Measurements from ENCODE around the gene RIMKLB. TPM values are rescaled to one million over a fixed set of nuclear protein-coding genes. Genes with fewer than 3 reads are reported as not detected.
"Not testable (repeated sequence)": the region's sequence is repeated elsewhere in the genome, so short reads cannot be mapped to it uniquely, and the experiment has no call there.

RIMKLB gene
- total and polyA plus RNA-seq, 9 donors: 32.3 to 118 (median 42.6) TPM

- DNase-seq: no peak
- 74 to 86% (median 74%) methylated on average over 5 of the region's 5 CpGs for WGBS, 3 donors
- no peaks in the 10 kb centered on the region for H3K36me3 ChIP-seq
Observed at GRCh38 chr12:8796831-8797626, 99.2 kb downstream of the RIMKLB start.

GRCh38 chr12:8801213-8801612 lies 103.4 kb downstream of the RIMKLB start:
- H3K27me3 ChIP-seq; H3K4me1 ChIP-seq (ENCODE audit: insufficient read depth); DNase-seq; H3K36me3 ChIP-seq; H3K9me3 ChIP-seq; H3K27ac ChIP-seq; intact Hi-C loops (cut with DNase I); H3K4me3 ChIP-seq: not testable (repeated sequence)
- WGBS, 3 donors: 92 to 96% (median 95%) methylated on average over 3 of the region's 3 CpGs

More at GRCh38 chr12:8796831-8797626, 99.2 kb downstream of the RIMKLB start:
- H3K4me3 ChIP-seq: no peak overlapping the region
- no peaks in the 10 kb centered on the region for H3K4me1 ChIP-seq (ENCODE audit: insufficient read depth)
- H3K9me3 ChIP-seq: no peaks in the 10 kb centered on the region
- H3K27ac ChIP-seq: no peak overlapping the region
- intact Hi-C loops (cut with DNase I): no loop called here
- TF ChIP-seq EP300 (IDR thresholded peaks at IDR 0.05): no peak
- TF ChIP-seq CTCF (IDR thresholded peaks at IDR 0.05): no peak
- H3K27me3 ChIP-seq: no peaks in the 10 kb centered on the region

GRCh38 chr12:8804833-8805232 lies 107.0 kb downstream of the RIMKLB start:
- H3K4me1 ChIP-seq (ENCODE audit: insufficient read depth); H3K27me3 ChIP-seq; H3K4me3 ChIP-seq; H3K9me3 ChIP-seq; H3K36me3 ChIP-seq; intact Hi-C loops (cut with DNase I); H3K27ac ChIP-seq; DNase-seq: not testable (repeated sequence)
- 86 to 92% (median 90%) methylated on average over 3 of the region's 3 CpGs for WGBS, 3 donors

- H3K4me1 ChIP-seq (ENCODE audit: insufficient read depth); H3K36me3 ChIP-seq; H3K4me3 ChIP-seq; intact Hi-C loops (cut with DNase I); DNase-seq; H3K27ac ChIP-seq; H3K27me3 ChIP-seq; H3K9me3 ChIP-seq: not testable (repeated sequence)
- WGBS, 3 donors: 91 to 94% (median 91%) methylated on average over 11 of the region's 11 CpGs
Observed at GRCh38 chr12:8805487-8805886, 107.7 kb downstream of the RIMKLB start.

- 58 to 67% (median 66%) methylated on average over 11 of the region's 11 CpGs for WGBS, 3 donors
- H3K27ac ChIP-seq; H3K4me3 ChIP-seq; H3K36me3 ChIP-seq; H3K9me3 ChIP-seq; H3K4me1 ChIP-seq (ENCODE audit: insufficient read depth); intact Hi-C loops (cut with DNase I); DNase-seq; H3K27me3 ChIP-seq: not testable (repeated sequence)
Observed at GRCh38 chr12:8807084-8807483, 109.3 kb downstream of the RIMKLB start.

- intact Hi-C loops (cut with DNase I); H3K36me3 ChIP-seq; DNase-seq; H3K4me3 ChIP-seq; H3K9me3 ChIP-seq; H3K4me1 ChIP-seq (ENCODE audit: insufficient read depth); H3K27ac ChIP-seq; H3K27me3 ChIP-seq: not testable (repeated sequence)
- 83 to 88% (median 87%) methylated on average over 7 of the region's 7 CpGs for WGBS, 3 donors
Observed at GRCh38 chr12:8810112-8810511, 112.3 kb downstream of the RIMKLB start.

GRCh38 chr12:8813572-8814357 lies 116.0 kb downstream of the RIMKLB start:
- no peak for TF ChIP-seq CTCF (IDR thresholded peaks at IDR 0.05)
- no peak for TF ChIP-seq POLR2A (IDR thresholded peaks at IDR 0.05)
- TF ChIP-seq EP300 (IDR thresholded peaks at IDR 0.05): no peak
- intact Hi-C loops (cut with DNase I): no loop called here
- WGBS, 3 donors: 74 to 94% (median 85%) methylated on average over 5 of the region's 5 CpGs
- H3K4me1 ChIP-seq (ENCODE audit: insufficient read depth): no peaks in the 10 kb centered on the region
- no peak overlapping the region for H3K4me3 ChIP-seq
- no peak overlapping the region for H3K27ac ChIP-seq
- no peak for DNase-seq
- H3K27me3 ChIP-seq: no peaks in the 10 kb centered on the region
- no peaks in the 10 kb centered on the region for H3K36me3 ChIP-seq
- H3K9me3 ChIP-seq: no peaks in the 10 kb centered on the region
